IMR-90 (cell line): ENCODE measurements around the gene MAT2A. TPM values are rescaled to one million over a fixed set of nuclear protein-coding genes. Genes with fewer than 3 reads are reported as not detected.

Source experiments
- ATAC-seq: fragments of 200-7000 bp; cut with Tn5 transposase; 2 replicates; pipeline ENCODE4 v1.9.1; 2020; ENCODE audit warnings: low read depth, mild to moderate bottlenecking, moderate library complexity
- BruUV-seq: library from RNA; stranded (reverse); fragments of 400-500 nt; replicated peaks from 2 replicates; lab custom pipeline; 2021; lab: Mats Ljungman, UMichigan
- CTCF ChIA-PET: fragments of 300-600 bp; formaldehyde crosslinking; extraction: SDS; loops from one replicate; lab custom pipeline; 2021; ENCODE audit warnings: antibody characterized with exemption; lab: Yijun Ruan, JAX
- POLR2A ChIA-PET: fragments of 300-600 bp; sonication (Branson Sonifier 250); formaldehyde crosslinking; loops from one replicate; lab custom pipeline; 2022; ENCODE audit warnings: antibody characterized with exemption; ENCODE audit not compliant: unreplicated experiment; lab: Charles Lee
- DNase-seq: peaks from one replicate; pipeline ENCODE4 v3.0.0; 2013
- H2AFZ ChIP-seq: replicated peaks from 2 replicates; pipeline ENCODE3; 2013; ENCODE audit warnings: low read length, mild to moderate bottlenecking; ENCODE audit not compliant: poor library complexity
- H2AK5ac ChIP-seq: 2 replicates; pipeline ENCODE4 v1.6.1; 2013; ENCODE audit warnings: low read depth, low read length, inconsistent platforms
- H2AK9ac ChIP-seq: replicated peaks from 2 replicates; pipeline ENCODE3; 2013; ENCODE audit warnings: mild to moderate bottlenecking, low read depth, low read length, moderate library complexity; ENCODE audit not compliant: poor library complexity
- H2BK120ac ChIP-seq: 2 replicates; pipeline ENCODE4 v1.6.1; 2013; ENCODE audit warnings: low read depth, low read length, inconsistent platforms
- H2BK15ac ChIP-seq: 3 replicates; pipeline ENCODE4 v1.6.1; 2013; ENCODE audit warnings: low read depth, low read length, inconsistent platforms
- H2BK20ac ChIP-seq: 2 replicates; pipeline ENCODE4 v1.6.1; 2013; ENCODE audit warnings: low read depth, mild to moderate bottlenecking, inconsistent platforms, low read length, moderate library complexity
- H2BK5ac ChIP-seq: 2 replicates; pipeline ENCODE4 v1.6.1; 2013; ENCODE audit warnings: mild to moderate bottlenecking, low read depth, low read length, inconsistent platforms; ENCODE audit not compliant: poor library complexity, severe bottlenecking
- H3K14ac ChIP-seq: replicated peaks from 2 replicates; pipeline ENCODE4 v1.6.1; 2013; ENCODE audit warnings: low read depth, low read length, inconsistent platforms
- H3K18ac ChIP-seq: 2 replicates; pipeline ENCODE4 v1.6.1; 2013; ENCODE audit warnings: low read depth, low read length, control low read depth
- H3K23ac ChIP-seq: 2 replicates; pipeline ENCODE4 v1.6.1; 2013; ENCODE audit warnings: low read depth, low read length, inconsistent platforms
- H3K27ac ChIP-seq: 2 replicates; pipeline ENCODE4 v1.5.1; 2013; ENCODE audit warnings: mild to moderate bottlenecking, control low read depth, low read length; ENCODE audit not compliant: insufficient read depth
- H3K27me3 ChIP-seq: 2 replicates; pipeline ENCODE4 v1.6.1; 2013; ENCODE audit warnings: low read length; ENCODE audit not compliant: control insufficient read depth, insufficient read depth
- H3K36me3 ChIP-seq: 2 replicates; pipeline ENCODE4 v1.6.1; 2013; ENCODE audit warnings: low read length, mixed read lengths; ENCODE audit not compliant: control insufficient read depth, insufficient read depth
- H3K4ac ChIP-seq: 2 replicates; pipeline ENCODE4 v1.6.1; 2013; ENCODE audit warnings: low read depth, low read length, inconsistent platforms
- H3K4me1 ChIP-seq: 2 replicates; pipeline ENCODE4 v1.6.1; 2013; ENCODE audit warnings: low read length, mixed read lengths; ENCODE audit not compliant: control insufficient read depth, insufficient read depth
- H3K4me2 ChIP-seq: 2 replicates; pipeline ENCODE4 v1.6.1; 2013; ENCODE audit warnings: low read depth, mild to moderate bottlenecking, control low read depth, low read length, moderate library complexity
- H3K4me3 ChIP-seq: 2 replicates; pipeline ENCODE4 v1.5.1; 2013; ENCODE audit warnings: low read depth, mild to moderate bottlenecking, control low read depth, low read length, moderate library complexity; ENCODE audit not compliant: insufficient read depth
- H3K56ac ChIP-seq: 2 replicates; pipeline ENCODE4 v1.6.1; 2013; ENCODE audit warnings: low read length, inconsistent platforms; ENCODE audit not compliant: insufficient read depth; ENCODE audit errors: extremely low read depth
- H3K79me1 ChIP-seq, 2 experiments: 2 replicates each; pipeline ENCODE4 v1.6.1; 2013; ENCODE audit warnings: low read length in 2 of 2, inconsistent platforms in 1 of 2, low read depth in 1 of 2
- H3K9ac ChIP-seq: 2 replicates; pipeline ENCODE4 v1.6.1; 2013; ENCODE audit warnings: low read depth, low read length, control low read depth
- H3K9me1 ChIP-seq: 2 replicates; pipeline ENCODE4 v1.6.1; 2013; ENCODE audit warnings: low read length, inconsistent platforms; ENCODE audit not compliant: insufficient read depth
- H3K9me3 ChIP-seq: 2 replicates; pipeline ENCODE4 v1.6.1; 2013; ENCODE audit warnings: low read length; ENCODE audit not compliant: control insufficient read depth, insufficient read depth
- H4K20me1 ChIP-seq: 2 replicates; pipeline ENCODE4 v1.6.1; 2013; ENCODE audit warnings: low read length, inconsistent platforms; ENCODE audit not compliant: insufficient read depth
- H4K5ac ChIP-seq: 2 replicates; pipeline ENCODE4 v1.6.1; 2013; ENCODE audit warnings: mild to moderate bottlenecking, low read depth, low read length, control low read depth
- H4K8ac ChIP-seq, 2 experiments: 2 replicates each; pipeline ENCODE4 v1.6.1; 2013; ENCODE audit warnings: low read depth in 2 of 2, low read length in 2 of 2, control low read depth in 1 of 2, inconsistent platforms in 1 of 2
- H4K91ac ChIP-seq: 2 replicates; pipeline ENCODE4 v1.6.1; 2013; ENCODE audit warnings: low read depth, low read length, inconsistent platforms; ENCODE audit not compliant: insufficient read depth
- BHLHE40 ChIP-seq: fragments of 150-350 bp; IDR thresholded peaks from 2 replicates; pipeline ENCODE4 v1.6.1; 2016; ENCODE audit warnings: mild to moderate bottlenecking, low read depth, low read length
- CEBPB ChIP-seq: IDR thresholded peaks from 2 replicates; pipeline ENCODE4 v1.6.1; 2012; ENCODE audit warnings: low read depth, low read length, improper control_type of control experiment
- CTCF ChIP-seq: conservative IDR thresholded peaks from 2 replicates; pipeline ENCODE4 v1.5.1; 2012; ENCODE audit warnings: mild to moderate bottlenecking, low read depth, low read length, improper control_type of control experiment
- ELK1 ChIP-seq: fragments of 150-350 bp; IDR thresholded peaks from 2 replicates; pipeline ENCODE4 v1.6.1; 2016; ENCODE audit warnings: low read depth, mild to moderate bottlenecking, low read length, moderate library complexity, borderline replicate concordance
- FOS ChIP-seq: fragments of 150-350 bp; IDR thresholded peaks from 2 replicates; pipeline ENCODE4 v1.6.1; 2016; ENCODE audit warnings: low read depth, low read length
- MAFK ChIP-seq: IDR thresholded peaks from 2 replicates; pipeline ENCODE4 v1.6.1; 2012; ENCODE audit warnings: low read depth, low read length, improper control_type of control experiment
- MAZ ChIP-seq: IDR thresholded peaks from 2 replicates; pipeline ENCODE4 v1.6.1; 2012; ENCODE audit warnings: low read depth, mild to moderate bottlenecking, low read length, improper control_type of control experiment, moderate library complexity, borderline replicate concordance
- MXI1 ChIP-seq: IDR thresholded peaks from 2 replicates; pipeline ENCODE4 v1.6.1; 2012; ENCODE audit warnings: low read depth, mild to moderate bottlenecking, low read length, moderate library complexity, borderline replicate concordance
- NFE2L2 ChIP-seq: fragments of 150-350 bp; IDR thresholded peaks from 2 replicates; pipeline ENCODE4 v1.6.1; 2016; ENCODE audit warnings: low read depth, mild to moderate bottlenecking, low read length
- POLR2A ChIP-seq: IDR thresholded peaks from 2 replicates; pipeline ENCODE4 v1.6.1; 2012; ENCODE audit warnings: mild to moderate bottlenecking, low read depth, low read length
- RAD21 ChIP-seq: IDR thresholded peaks from 2 replicates; pipeline ENCODE4 v1.6.1; 2012; ENCODE audit warnings: low read length, improper control_type of control experiment
- RCOR1 ChIP-seq: IDR thresholded peaks from 2 replicates; pipeline ENCODE4 v1.6.1; 2012; ENCODE audit warnings: mild to moderate bottlenecking, low read length, improper control_type of control experiment; ENCODE audit not compliant: insufficient replicate concordance
- SMC3 ChIP-seq: fragments of 150-350 bp; IDR thresholded peaks from 2 replicates; pipeline ENCODE4 v1.6.1; 2016; ENCODE audit warnings: low read depth, mild to moderate bottlenecking, antibody characterized with exemption, low read length, moderate library complexity
- WGBS, 2 experiments: methylation state at CpG; one replicate each; pipeline versions ENCODE4 v1.1.5 to v1.1.7; 2013; ENCODE audit warnings: missing lambda C conversion rate in 2 of 2; ENCODE audit not compliant: insufficient read length in 1 of 2; ENCODE audit errors: extremely low coverage in 2 of 2; 5-methylcytosine and 5-hydroxymethylcytosine counted together
- dilution Hi-C: fragments of 300-500 bp; cut with HindIII; formaldehyde crosslinking; loops from one replicate; pipeline ENCODE4 v1.14.3; 2018; ENCODE audit warnings: low sequenced_read_pairs; ENCODE audit not compliant: unreplicated experiment
- in situ Hi-C: fragments of 300-500 bp; cut with MboI; formaldehyde crosslinking; loops from 3 replicates; pipeline ENCODE4 v1.14.3; 2019; ENCODE audit warnings: low sequenced_read_pairs, inconsistent platforms, mixed read lengths
- intact Hi-C: fragments of 100-400 bp; cut with micrococcal nuclease; formaldehyde crosslinking; loops from 2 replicates; pipeline ENCODE4 v1.10.0; 2022
- polyA plus RNA-seq, 3 experiments: library from polyadenylated mRNA; depleted of rRNA; stranded (reverse); fragments of >200 nt; gene quantifications; 2 replicates each; pipeline ENCODE4 v1.2.3, GENCODE V29; 2012; ENCODE audit warnings: low replicate concordance in 1 of 3
- total RNA-seq: library from RNA; depleted of rRNA; stranded (reverse); fragments of >200 nt; gene quantifications from 2 replicates; pipeline ENCODE4 v1.2.3, GENCODE V29; 2012

Gene MAT2A
- total and polyA plus RNA-seq, 2 of the 4 experiments (the other 2 are of a cell fraction), result 94.1 to 223 TPM

GRCh38 chr2:85551698-85552678 lies 13.0 kb downstream of the MAT2A start:
- peak; percentile 74 for DNase-seq
- in situ Hi-C loops, result loop anchor here (5.0 to 10.0 kb wide), 2 partner anchors 130 to 487 kb away; no protein-coding TSS in a partner anchor

More at GRCh38 chr2:85551698-85552678, 13.0 kb downstream of the MAT2A start:
- peak overlapping the region in 1 of 2 experiments; percentile 53; a peak in 1 of 4 replicates for H4K8ac ChIP-seq
- TF ChIP-seq RCOR1 (no peak), MXI1 (no peak), FOS (no peak), NFE2L2 (no peak), CEBPB (no peak), SMC3 (peak; percentile 95), MAZ (no peak), BHLHE40 (no peak), MAFK (peak; percentile 29; the same call in 1 of the 2 replicates), RAD21 (peak; percentile 95), POLR2A (0 out of 2 replicates have a peak, but pooled peaks have one; percentile 23), CTCF (peak; percentile 89), ELK1 (no peak)
- no peak overlapping the region; the same call in 1 of the 2 replicates for H2BK20ac ChIP-seq
- H3K9ac ChIP-seq, result no peak overlapping the region
- peak overlapping the region; percentile 37; the same call in 1 of the 2 replicates for H3K23ac ChIP-seq
- ChIA-PET POLR2A (interaction anchor here (0.8 to 5.1 kb wide), 3 partner anchors 12 to 224 kb away, joined by 3 to 42 read pairs (median 4); partner anchors contain the start of genes MAT2A and TGOLN2), CTCF (interaction anchor here (0.6 to 6.8 kb wide), 6 partner anchors 48 to 135 kb away, joined by 3 to 46 read pairs (median 3); partner anchors contain the start of gene SH2D6)
- peaks cover 42% of the 10 kb centered on the region for H3K36me3 ChIP-seq
- H2BK5ac ChIP-seq, result peak overlapping the region; percentile 29
- peak overlapping the region; percentile 3; the same call in 1 of the 2 replicates for H3K18ac ChIP-seq
- no peaks in the 10 kb centered on the region for H3K9me3 ChIP-seq
- WGBS, 2 experiments, result 57% methylated on average over 2 of the region's 9 CpGs; no CpG with 5 or more reads in 1 of the 2 experiments
- no peaks in the 10 kb centered on the region for H4K20me1 ChIP-seq
- ATAC-seq, result peak; percentile 24; the same call in 1 of the 2 replicates
- dilution Hi-C loops (no loop called here), intact Hi-C loops (loop anchor here (1.0 to 5.0 kb wide), 3 partner anchors 132 to 225 kb away; partner anchors contain the start of gene TGOLN2)
- H2BK15ac ChIP-seq, result no peak overlapping the region
- peak overlapping the region; percentile 68 for H2AK5ac ChIP-seq
- peak overlapping the region; percentile 31; the same call in 1 of the 2 replicates for H4K5ac ChIP-seq
- H3K14ac ChIP-seq, result peak overlapping the region; percentile 78
- peaks cover 9% of the 10 kb centered on the region; the same call in 1 of the 2 replicates for H3K9me1 ChIP-seq
- H3K4ac ChIP-seq, result peak overlapping the region; percentile 63
- peaks cover 8 to 50% of the 10 kb centered on the region in 2 experiments; a peak in 3 of 4 replicates for H3K79me1 ChIP-seq
- no peaks in the 10 kb centered on the region for H3K27me3 ChIP-seq
- no TSS peak for BruUV-seq
- peaks cover 18% of the 10 kb centered on the region for H3K4me1 ChIP-seq
- H3K27ac ChIP-seq, result peak overlapping the region; percentile 98; the same call in 1 of the 2 replicates
- H3K56ac ChIP-seq, result no peak overlapping the region
- peak overlapping the region; percentile 17; the same call in 1 of the 2 replicates for H4K91ac ChIP-seq
- no peak overlapping the region for H3K4me2 ChIP-seq
- H2BK120ac ChIP-seq, result peak overlapping the region; percentile 92; the same call in 1 of the 2 replicates
- no peak overlapping the region for H3K4me3 ChIP-seq
- no peak overlapping the region for H2AFZ ChIP-seq
- peak overlapping the region; percentile 47 for H2AK9ac ChIP-seq
